Activated CD8-positive, alpha-beta T cell treated with anti-CD3 and anti-CD28 coated beads for 36 hours (primary cell): ENCODE data around the gene EXD2. TPM values are rescaled to one million over a fixed set of nuclear protein-coding genes. Genes with fewer than 3 reads are reported as not detected.

Source experiments
- ATAC-seq: fragments of 200-7000 bp; cut with Tn5 transposase; one replicate; pipeline ENCODE4 v1.10.0; 2021; ENCODE audit warnings: mild to moderate bottlenecking, moderate library complexity
- CTCF ChIA-PET: fragments of 350-600 bp; sonication (Branson Sonifier 250); formaldehyde crosslinking; loops from one replicate; lab custom pipeline; 2021; ENCODE audit warnings: antibody characterized with exemption; lab: Charles Lee
- POLR2A ChIA-PET: fragments of 350-600 bp; sonication (Branson Sonifier 250); formaldehyde crosslinking; loops from one replicate; lab custom pipeline; 2021; ENCODE audit warnings: antibody characterized with exemption; lab: Charles Lee
- DNase-seq: peaks from one replicate; pipeline ENCODE4 v3.0.0-alpha.2; 2020
- H3K27ac Mint-ChIP-seq: one replicate; pipeline ENCODE4 v1.8.0; 2021; ENCODE audit warnings: mild to moderate bottlenecking, mixed read lengths
- H3K27me3 Mint-ChIP-seq: one replicate; pipeline ENCODE4 v1.8.0; 2021; ENCODE audit warnings: mixed read lengths
- H3K36me3 Mint-ChIP-seq: one replicate; pipeline ENCODE4 v1.8.0; 2021; ENCODE audit warnings: low read depth, mixed read lengths
- H3K4me1 Mint-ChIP-seq: one replicate; pipeline ENCODE4 v1.8.0; 2021; ENCODE audit warnings: low read depth, mixed read lengths
- H3K4me3 Mint-ChIP-seq: one replicate; pipeline ENCODE4 v1.8.0; 2021; ENCODE audit warnings: mild to moderate bottlenecking, moderate library complexity, mixed read lengths
- H3K9me3 Mint-ChIP-seq: one replicate; pipeline ENCODE4 v1.8.0; 2021; ENCODE audit warnings: mixed read lengths
- CTCF ChIP-seq: fragments of 200-600 bp; IDR thresholded peaks from one replicate; pipeline ENCODE4 v1.8.0; 2022; ENCODE audit warnings: antibody characterized with exemption, mild to moderate bottlenecking
- intact Hi-C: fragments of 100-400 bp; cut with micrococcal nuclease; formaldehyde crosslinking; loops from one replicate; pipeline ENCODE4 v1.10.0; 2022
- total RNA-seq, 2 experiments: library from RNA; stranded (reverse); gene quantifications; one replicate each; pipeline ENCODE4 v1.2.3, GENCODE V29; 2021

The EXD2 gene
- total RNA-seq, 2 experiments from 2014 or later, result 9.4 to 10.7 TPM

- no peak for TF ChIP-seq CTCF
- intact Hi-C loops, result loop anchor here (5.0 kb wide), 1 partner anchor 222 kb away; no protein-coding TSS in a partner anchor
- CTCF ChIA-PET, result interaction anchor here (1.4 to 4.0 kb wide), 4 partner anchors 204 to 333 kb away, joined by 4 to 79 read pairs (median 28); partner anchors contain the start of gene CCDC177
- DNase-seq (no peak), ATAC-seq (no peak)
- H3K4me3 Mint-ChIP-seq, result no peak overlapping the region
- H3K9me3 Mint-ChIP-seq, result no peaks in the 10 kb centered on the region
- no peak overlapping the region for H3K27ac Mint-ChIP-seq
- peaks cover 4% of the 10 kb centered on the region for H3K4me1 Mint-ChIP-seq
- H3K27me3 Mint-ChIP-seq, result no peaks in the 10 kb centered on the region
- H3K36me3 Mint-ChIP-seq, result peaks cover 5% of the 10 kb centered on the region
- POLR2A ChIA-PET, result no interaction called here
These were observed 49.4 kb downstream of the EXD2 start for GRCh38 chr14:69240527-69241173.

- CTCF ChIA-PET, result interaction anchor here (0.7 to 4.0 kb wide), 23 partner anchors 9 to 332 kb away, joined by 3 to 79 read pairs (median 5); partner anchors contain the start of genes CCDC177 and GALNT16
These were observed 50.3 kb downstream of the EXD2 start for GRCh38 chr14:69241577-69241976.

GRCh38 chr14:69242311-69243224 lies 51.3 kb downstream of the EXD2 start:
- no peak overlapping the region for H3K27ac Mint-ChIP-seq
- no peak overlapping the region for H3K4me3 Mint-ChIP-seq
- no peaks in the 10 kb centered on the region for H3K9me3 Mint-ChIP-seq
- ATAC-seq, result peak; percentile 87
- H3K4me1 Mint-ChIP-seq, result no peaks in the 10 kb centered on the region
- CTCF ChIA-PET, result interaction anchor here (0.6 to 4.0 kb wide), 56 partner anchors 10 to 381 kb away, joined by 3 to 79 read pairs (median 4); partner anchors contain the start of genes CCDC177 and GALNT16
- no peaks in the 10 kb centered on the region for H3K27me3 Mint-ChIP-seq
- intact Hi-C loops, result loop anchor here (2.0 to 5.0 kb wide), 2 partner anchors 220 to 332 kb away; partner anchors contain the start of gene CCDC177
- DNase-seq, result peak; percentile 81
- TF ChIP-seq CTCF, result peak; percentile 91
- peaks cover 2% of the 10 kb centered on the region for H3K36me3 Mint-ChIP-seq
- POLR2A ChIA-PET, result interaction anchor here (1.3 kb wide), 1 partner anchor 138 kb away, joined by 3 read pairs; no protein-coding TSS in a partner anchor

More at GRCh38 chr14:69241577-69241976, 50.3 kb downstream of the EXD2 start:
- ATAC-seq, result no peak
- Mint-ChIP-seq H3K4me1 (no peaks in the 10 kb centered on the region), H3K27me3 (no peaks in the 10 kb centered on the region), H3K9me3 (no peaks in the 10 kb centered on the region), H3K36me3 (peaks cover 2% of the 10 kb centered on the region), H3K27ac (no peak overlapping the region), H3K4me3 (no peak overlapping the region)
- POLR2A ChIA-PET, result interaction anchor here (0.7 kb wide), 1 partner anchor 129 kb away, joined by 3 read pairs; no protein-coding TSS in a partner anchor
- intact Hi-C loops, result loop anchor here (5.0 kb wide), 1 partner anchor 221 kb away; no protein-coding TSS in a partner anchor
- no peak for DNase-seq
- no peak for TF ChIP-seq CTCF

- intact Hi-C loops, result loop anchor here (5.0 kb wide), 1 partner anchor 217 kb away; no protein-coding TSS in a partner anchor
- H3K4me1 Mint-ChIP-seq, result no peaks in the 10 kb centered on the region
- no peaks in the 10 kb centered on the region for H3K27me3 Mint-ChIP-seq
- DNase-seq (no peak), ATAC-seq (no peak)
- POLR2A ChIA-PET, result no interaction called here
- CTCF ChIA-PET, result interaction anchor here (1.2 to 2.0 kb wide), 2 partner anchors 17 to 215 kb away, joined by 4 to 8 read pairs; no protein-coding TSS in a partner anchor
- H3K36me3 Mint-ChIP-seq, result no peaks in the 10 kb centered on the region
- H3K27ac Mint-ChIP-seq, result no peak overlapping the region
- no peaks in the 10 kb centered on the region for H3K9me3 Mint-ChIP-seq
- no peak overlapping the region for H3K4me3 Mint-ChIP-seq
- no peak for TF ChIP-seq CTCF
These were observed 53.6 kb downstream of the EXD2 start for GRCh38 chr14:69244946-69245345.
